ENCODE data around the gene ACADSB.

Gene ACADSB

GRCh38 chr10:123008355-123009104, at the start of gene ACADSB, which contains the start of gene IKZF5:
ACADSB (plus strand) TSS chr10:123009006; CDS start chr10:123009030, 24 bp downstream.
IKZF5 (minus strand) TSS chr10:123008795; CDS start chr10:122998625, 10,170 bp downstream.
- DNase-seq, result peak; percentile 99

GRCh38 chr10:122962405-122962804, 46.4 kb upstream of the ACADSB start:
- no peak for DNase-seq

GRCh38 chr10:122966879-122967278, 41.9 kb upstream of the ACADSB start:
- DNase-seq, result no peak

GRCh38 chr10:122968698-122969097, 40.1 kb upstream of the ACADSB start:
- DNase-seq, result no peak

DNA sequence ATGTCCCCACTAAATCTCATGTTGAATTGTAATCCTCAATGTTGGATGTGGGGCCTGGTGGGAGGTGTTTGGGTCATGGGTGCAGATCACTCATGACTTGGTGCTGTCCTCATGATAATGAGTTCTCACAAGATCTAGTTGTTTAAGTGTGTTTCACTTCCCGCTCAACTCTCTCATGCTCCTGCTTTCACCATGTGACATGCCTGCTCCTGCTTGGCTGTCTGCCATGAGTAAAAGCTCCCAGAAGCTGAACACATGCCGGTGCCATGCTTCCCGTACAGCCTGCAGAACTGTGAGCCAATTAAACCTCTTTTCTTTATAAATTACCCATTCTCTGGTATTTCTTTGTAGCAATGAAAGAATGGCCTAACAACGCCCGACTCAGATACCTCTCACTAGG, 34.8 kb upstream of the ACADSB start:
- DNase-seq, result no peak

- DNase-seq, result no peak
Measured at GRCh38 chr10:122974543-122975064, 34.2 kb upstream of the ACADSB start.

- DNase-seq, result peak; percentile 98
Measured at GRCh38 chr10:122980209-122981065, 28.4 kb upstream of the ACADSB start, which contains the start of gene PSTK. PSTK (plus strand) TSS chr10:122980401; CDS start chr10:122980480, 79 bp downstream.

DNA sequence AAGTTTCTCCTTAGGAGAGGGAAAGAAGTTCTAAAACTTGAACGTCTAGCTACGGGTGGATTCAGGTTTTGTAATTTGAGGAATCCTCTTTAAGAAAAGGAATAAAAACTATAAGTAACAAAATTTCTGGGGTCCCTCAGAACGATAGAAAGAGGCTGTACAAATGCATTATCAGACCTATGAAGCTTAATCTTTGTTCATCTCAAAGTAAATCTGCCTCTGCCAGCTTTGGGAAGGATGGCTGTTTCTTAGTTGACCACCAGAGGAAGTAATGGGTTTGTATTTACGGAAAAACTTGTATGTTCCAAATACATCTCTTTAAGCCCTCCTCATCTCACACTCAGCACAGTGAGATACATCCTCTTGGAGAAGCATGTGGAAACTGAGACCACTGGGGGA, 27.7 kb upstream of the ACADSB start:
- DNase-seq, result peak; percentile 59

DNA sequence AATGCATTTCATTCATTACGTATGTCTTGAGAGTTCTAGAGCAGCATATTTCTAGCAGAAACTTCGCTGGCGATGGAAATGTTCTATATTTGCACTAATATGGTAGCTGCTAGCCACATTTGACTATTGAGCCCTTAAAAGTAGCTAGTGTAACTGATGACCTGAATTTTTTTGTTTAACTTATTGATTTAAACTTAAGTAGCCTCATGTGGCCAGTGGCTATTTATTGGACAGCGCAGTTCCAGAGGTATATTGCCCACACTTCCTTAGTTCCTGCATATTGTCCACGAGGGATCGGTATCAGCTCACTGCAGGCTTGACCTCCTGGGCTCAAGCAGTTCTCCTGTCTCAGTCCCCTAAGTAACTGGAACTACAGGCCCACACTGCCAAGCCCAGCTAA, 24.9 kb upstream of the ACADSB start:
- DNase-seq, result no peak

DNA sequence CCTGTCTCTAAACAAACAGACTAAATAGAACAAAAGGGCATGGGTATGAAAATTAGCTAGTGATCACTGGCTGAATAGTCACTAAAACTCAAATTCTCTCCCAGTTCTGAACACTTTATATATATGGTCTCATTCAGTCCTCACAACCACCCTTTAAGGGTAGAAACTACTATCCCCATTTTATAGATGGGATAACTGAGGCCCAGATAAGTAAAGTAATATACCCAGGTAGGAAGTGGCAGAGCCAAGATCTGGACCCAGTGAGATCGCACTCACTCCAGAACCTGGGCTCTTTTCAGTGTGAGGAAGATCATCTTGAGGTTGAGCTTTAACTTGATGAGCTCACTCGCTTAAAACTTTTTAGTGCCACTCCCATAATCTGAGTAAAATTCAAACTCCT, 24.1 kb upstream of the ACADSB start:
- no peak for DNase-seq

DNA sequence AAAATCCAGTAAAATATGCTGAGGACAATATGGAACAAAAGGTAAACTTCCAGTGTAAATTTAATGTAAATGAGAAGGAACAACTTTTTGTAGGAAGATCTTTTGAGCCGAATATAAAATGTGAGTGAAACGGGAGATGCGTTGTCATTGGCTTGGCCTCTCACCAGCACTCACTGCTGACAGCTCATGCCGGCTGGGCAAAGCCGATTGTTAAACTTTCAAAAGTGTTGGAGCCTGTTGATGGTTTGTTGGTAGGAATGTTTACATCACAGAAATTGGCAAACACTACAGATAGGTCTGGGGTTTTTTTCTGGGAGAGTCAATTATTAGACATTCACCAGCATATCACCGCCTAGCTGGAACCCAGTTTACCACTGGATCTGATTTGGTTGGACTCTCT, 22.5 kb upstream of the ACADSB start:
- DNase-seq, result no peak

DNA sequence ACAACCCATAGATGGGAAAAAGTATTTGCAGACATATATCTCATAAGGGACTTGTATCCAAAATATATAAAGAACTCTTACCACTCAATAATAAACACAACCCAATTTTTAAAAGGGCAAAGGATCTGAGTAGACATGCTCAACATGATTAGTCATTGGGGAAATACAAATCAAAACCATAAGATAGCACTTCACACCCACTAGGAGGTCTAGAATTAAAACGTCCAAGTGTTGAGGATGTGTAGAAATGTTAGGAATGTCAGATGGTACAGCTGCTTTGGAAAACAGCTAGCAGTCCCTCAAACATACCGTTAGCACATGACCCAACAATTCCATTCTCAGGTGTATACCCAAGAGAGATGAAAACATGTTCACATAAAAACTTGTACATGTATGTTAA, 20.3 kb upstream of the ACADSB start:
- DNase-seq, result no peak

GRCh38 chr10:122990278-122990677, 18.5 kb upstream of the ACADSB start:
- no peak for DNase-seq

- DNase-seq, result no peak
Measured at GRCh38 chr10:122992031-122992585, 16.7 kb upstream of the ACADSB start.

DNA sequence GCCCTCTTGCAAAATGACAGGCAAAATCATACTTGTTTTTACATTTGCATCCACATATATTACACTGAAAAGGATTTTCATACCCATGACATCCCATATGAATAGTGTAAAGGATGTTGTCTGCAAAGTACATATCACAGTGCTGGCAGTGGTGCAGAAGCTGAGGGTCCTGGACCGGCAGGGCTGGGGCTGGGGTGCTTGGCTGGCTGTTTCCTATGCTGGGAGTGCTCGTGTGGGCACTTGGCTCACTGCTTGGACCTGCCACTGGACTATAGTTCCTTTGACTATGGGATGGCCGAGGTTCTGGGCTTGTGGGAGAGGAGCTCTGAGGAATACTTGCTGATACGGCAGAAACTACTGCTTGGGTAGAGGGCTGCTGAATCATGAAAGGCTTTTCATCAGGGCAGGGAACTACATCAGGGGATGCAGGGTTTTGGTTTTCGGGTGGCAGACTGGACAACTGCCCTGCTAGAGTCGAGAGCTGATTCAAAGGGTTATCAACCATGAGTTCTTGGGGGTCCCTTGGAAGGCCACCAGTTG, 14.9 kb upstream of the ACADSB start:
- no peak for DNase-seq

DNA sequence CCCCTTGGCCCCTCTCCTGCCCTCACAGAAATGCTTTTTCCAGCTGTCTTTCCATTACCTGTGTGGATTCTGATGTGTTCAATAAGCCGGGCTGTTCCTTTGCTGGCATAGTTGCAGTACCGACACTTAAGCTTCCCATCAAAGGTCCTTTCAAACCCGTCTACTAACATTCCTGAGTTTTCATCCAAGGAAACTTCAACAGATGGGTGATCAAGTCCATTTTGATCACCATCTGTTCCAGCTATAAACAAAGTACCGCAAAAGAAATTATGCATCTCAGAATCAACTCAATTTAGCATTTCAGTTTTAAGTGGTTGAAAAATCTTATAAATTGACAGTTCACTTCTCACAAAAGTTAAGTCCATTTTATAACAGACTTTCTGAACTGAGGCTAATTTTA, 12.9 kb upstream of the ACADSB start:
- DNase-seq, result no peak

- no peak for DNase-seq
Measured at GRCh38 chr10:122997864-122998263, 10.9 kb upstream of the ACADSB start.

GRCh38 chr10:122998360-122998917, 10.4 kb upstream of the ACADSB start:
- DNase-seq, result no peak

DNA sequence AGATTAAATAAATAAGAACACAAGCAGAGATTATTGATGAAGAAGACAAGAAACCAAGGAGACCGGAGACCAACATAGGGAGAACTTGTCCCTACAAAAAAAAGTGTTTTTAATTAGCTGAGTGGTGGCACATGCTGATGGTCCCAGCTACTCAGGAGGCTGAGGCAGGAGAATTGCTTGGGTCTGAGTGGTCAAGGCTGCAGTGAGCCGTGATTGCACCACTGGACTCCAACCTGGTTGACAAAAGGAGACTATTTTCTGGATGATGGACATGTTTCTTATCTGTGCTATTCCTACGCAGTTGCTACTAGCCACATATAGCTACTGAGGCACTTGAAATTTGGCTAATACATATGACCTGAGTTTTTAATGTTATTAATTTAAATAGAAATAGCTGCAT, 9.9 kb upstream of the ACADSB start:
- no peak for DNase-seq

DNA sequence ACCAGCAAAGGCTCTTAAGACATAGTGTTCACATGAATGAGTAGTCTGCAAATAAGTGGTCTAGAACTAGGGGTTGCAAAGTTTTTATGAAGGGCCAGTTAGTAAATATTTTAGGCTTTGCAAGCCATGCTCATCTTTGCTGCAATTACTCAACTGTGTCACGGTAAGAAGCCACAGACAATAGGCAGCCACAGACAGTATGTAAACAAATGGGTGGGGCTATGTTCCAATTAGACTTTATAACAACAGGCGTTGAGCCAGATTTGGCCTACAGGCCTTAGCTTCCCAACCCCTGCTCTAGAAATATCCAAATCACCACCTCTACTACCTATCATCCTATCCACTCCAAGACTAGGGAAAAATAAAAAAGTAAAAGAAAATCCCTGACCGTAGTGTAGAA, 9.5 kb upstream of the ACADSB start:
- no peak for DNase-seq

- DNase-seq, result no peak
Measured at GRCh38 chr10:123000155-123000554, 8.7 kb upstream of the ACADSB start.

DNA sequence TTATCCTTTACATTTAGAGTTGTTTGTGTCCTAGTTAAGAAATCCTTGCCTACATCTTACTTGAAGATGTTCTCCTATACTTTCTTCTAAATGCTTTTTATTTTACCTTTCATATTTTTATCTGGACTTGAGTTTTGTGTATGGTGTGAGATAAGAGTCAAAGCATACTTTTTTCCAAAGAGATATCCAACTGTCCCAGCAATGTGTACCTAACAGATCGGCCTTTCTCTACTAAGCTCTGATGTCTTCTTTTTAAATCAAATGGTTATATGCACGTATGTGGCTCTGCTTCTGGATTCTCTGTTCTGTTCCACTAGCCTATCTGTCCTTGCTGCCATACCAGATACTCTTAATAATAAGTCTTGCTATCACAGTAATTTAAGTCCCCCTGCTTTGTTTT, 7.4 kb upstream of the ACADSB start:
- DNase-seq, result no peak

DNA sequence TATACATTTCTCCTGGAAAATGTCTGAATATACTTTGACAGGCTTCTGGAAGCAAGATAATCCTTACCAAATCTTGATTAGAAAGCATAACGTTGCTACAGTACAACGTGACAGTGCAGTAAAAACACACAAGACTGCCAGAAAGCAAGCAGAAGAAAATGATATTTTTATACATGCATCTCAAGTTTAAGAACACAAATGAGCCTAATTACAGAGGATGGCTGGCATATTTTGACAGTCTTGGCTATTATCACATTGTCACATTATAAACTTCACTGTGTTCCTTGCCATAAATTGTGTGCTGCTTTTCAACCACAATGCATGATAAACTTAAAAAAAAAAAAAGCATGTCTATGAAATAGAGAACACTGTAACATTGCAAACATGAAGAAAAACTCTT, 4.5 kb upstream of the ACADSB start:
- no peak for DNase-seq

Measured in eye (tissue), 1 donor.